Heart left ventricle (tissue), 13 donors: Measurements from ENCODE around the gene PAEP.

Experiments used
- POLR2A ChIP-seq, 2 donors: fragments of 450-650 bp; IDR thresholded peaks; one replicate each; pipeline ENCODE4 v1.6.1; 2017; ENCODE audit warnings: antibody characterized with exemption in 2 of 2, mild to moderate bottlenecking in 2 of 2, moderate library complexity in 2 of 2
- TF ChIP-seq, protein P1 (sequence below), 12 donors: fragments of 200-600 bp; sonication (generic) in 4 of 12; IDR thresholded peaks; one replicate each; pipeline versions ENCODE4 v1.5.0 to v1.8.0; 2018 to 2022; ENCODE audit warnings: antibody characterized with exemption in 12 of 12, mild to moderate bottlenecking in 5 of 12
- donor health status: ischemic (EF 13 %, LVEDD 7.1; RV severe dilation, severe dysfunction).
- donor health status: DM: no; HTN: yes; CAD: no.
- donor health status: DM: no; HTN: no; CAD: no.
- donor health status: ischemic (EF 25% LVEDD 6.9; RV normal size, moderate dysfunction).
- donor health status: ischemic (EF 25% LVEDD 5.7; RV mildly dilated, moderate dysfunction).
- donor health status: ischemic (EF 35%, LVEDD 5.7; RV mildly dilated, moderate dysfunction).
- donor health status: nonischemic (EF 11% LVEDD 7.7; RV severe dilation, severe dysfunction).
- donor health status: DM: yes; HTN: yes; CAD: no.
- donor health status: PGD.
- donor health status: ischemic (EF 29% LVEDD 5.4; RV normal size, mild dysfunction).
- donor health status: nonischemic (EF 23%, LVEDD 6.1; RV moderate dilation, normal function).

- TF ChIP-seq, protein P1, sequence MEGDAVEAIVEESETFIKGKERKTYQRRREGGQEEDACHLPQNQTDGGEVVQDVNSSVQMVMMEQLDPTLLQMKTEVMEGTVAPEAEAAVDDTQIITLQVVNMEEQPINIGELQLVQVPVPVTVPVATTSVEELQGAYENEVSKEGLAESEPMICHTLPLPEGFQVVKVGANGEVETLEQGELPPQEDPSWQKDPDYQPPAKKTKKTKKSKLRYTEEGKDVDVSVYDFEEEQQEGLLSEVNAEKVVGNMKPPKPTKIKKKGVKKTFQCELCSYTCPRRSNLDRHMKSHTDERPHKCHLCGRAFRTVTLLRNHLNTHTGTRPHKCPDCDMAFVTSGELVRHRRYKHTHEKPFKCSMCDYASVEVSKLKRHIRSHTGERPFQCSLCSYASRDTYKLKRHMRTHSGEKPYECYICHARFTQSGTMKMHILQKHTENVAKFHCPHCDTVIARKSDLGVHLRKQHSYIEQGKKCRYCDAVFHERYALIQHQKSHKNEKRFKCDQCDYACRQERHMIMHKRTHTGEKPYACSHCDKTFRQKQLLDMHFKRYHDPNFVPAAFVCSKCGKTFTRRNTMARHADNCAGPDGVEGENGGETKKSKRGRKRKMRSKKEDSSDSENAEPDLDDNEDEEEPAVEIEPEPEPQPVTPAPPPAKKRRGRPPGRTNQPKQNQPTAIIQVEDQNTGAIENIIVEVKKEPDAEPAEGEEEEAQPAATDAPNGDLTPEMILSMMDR (IDR thresholded peaks at IDR 0.05): no peak
- no peak for TF ChIP-seq POLR2A (IDR thresholded peaks at IDR 0.05)
These were observed 48.7 kb upstream of the PAEP start for GRCh38 chr9:135512904-135513303.
